ENCODE results near the gene PPP1R1B.

PPP1R1B gene

DNA sequence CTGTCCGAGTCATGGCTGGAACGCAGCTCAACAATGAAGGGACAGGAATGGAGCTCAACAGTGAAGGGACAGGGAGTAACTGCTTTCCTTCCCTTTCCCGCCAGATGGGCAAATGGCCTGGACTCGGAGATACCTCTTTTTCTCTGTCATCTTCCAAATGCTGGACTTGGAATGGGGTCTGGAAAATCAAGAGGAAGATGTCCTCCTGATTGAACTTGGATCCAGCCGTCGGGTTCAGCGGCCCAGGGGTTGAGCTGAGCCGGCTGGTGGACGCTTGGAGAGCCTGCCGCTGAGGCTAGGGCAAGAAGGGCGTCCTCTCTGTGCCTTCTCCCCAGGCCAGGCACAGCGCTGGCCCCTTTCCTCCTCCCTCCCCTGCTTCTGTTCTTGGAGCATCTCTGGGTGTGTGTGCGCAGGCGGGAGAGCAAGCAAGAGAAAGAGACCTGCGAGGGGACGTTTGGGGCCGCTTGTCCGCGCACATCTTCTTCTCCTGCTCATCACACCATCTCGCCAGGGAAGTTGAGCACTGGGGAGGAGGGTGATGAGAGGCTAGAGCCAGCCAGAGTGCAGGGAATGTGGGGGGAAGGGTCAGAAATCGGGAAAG lies 25.7 kb upstream of the PPP1R1B start:
- no peak for DNase-seq

DNA sequence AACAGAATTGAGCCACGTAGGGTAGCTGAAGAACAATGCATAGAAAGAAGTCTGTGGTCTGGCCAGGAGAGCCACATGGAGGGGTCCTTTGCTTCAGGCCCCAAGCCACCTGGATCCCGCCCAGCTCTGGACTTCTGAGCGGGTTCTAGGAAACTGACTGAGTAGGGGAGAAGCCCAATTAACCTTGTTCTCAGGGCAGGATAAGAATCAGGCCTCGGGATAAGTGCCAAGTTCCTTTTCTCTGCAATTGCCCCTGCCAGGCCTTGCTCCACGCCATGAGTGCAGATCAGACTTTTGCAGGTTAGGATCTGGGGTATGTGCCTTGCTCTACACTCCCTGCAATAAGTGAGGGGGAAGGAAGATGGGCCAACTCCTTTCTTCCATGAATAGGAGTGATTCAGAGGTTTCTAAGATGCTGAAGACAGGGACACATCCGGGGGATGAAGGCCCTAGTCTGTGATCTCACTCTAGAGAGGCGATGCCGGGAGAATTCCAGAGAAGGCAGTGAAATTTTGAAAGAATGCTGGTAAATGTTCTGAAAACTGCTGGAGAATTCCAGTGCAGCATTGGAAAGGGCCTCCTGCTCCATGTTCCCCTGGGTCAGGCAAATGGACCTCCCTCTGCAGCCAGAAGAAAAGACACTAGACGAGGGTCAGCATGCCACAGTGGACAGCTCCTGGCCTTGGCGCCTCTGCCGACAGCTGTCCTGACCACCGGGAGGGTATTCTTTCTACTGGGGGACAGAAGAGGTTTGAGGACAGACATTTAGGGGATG lies 24.8 kb upstream of the PPP1R1B start:
- DNase-seq: no peak

DNA sequence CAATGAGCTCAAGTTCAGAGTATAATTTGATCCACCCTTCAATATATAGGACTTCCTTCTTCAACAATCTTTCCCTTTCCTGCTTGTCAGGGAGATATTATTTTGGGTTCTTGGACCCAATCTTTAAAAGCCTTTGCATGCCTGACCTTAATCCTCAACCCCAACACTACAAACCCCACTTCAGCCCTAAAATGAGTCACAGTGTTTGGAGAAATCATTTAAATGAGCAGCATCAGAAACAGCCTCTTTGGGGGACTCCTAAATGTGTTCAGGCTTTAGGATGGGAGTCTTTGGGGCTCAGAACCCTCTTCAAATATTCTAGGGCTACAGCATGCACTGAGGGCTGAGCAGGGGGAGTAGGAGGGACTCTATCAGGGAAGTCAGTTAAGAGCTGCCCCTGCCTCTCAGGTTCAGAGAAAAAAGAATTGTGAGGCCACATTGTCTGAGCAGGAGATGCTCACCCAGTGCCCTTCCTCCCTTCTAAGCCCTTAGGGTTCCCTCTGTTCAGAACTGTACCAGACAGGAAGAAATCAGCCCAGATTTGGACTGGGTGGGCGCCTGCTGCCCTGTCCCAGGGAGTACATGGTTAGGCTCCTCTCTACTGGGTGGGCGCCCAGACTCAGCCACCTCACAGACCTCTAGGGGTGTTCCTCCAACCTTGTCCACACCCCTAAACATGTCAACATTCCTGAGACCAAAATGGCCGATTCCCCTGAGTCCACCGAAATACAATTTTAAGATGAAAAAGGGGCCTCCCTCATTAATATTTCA lies 24.0 kb upstream of the PPP1R1B start:
- DNase-seq: no peak

DNA sequence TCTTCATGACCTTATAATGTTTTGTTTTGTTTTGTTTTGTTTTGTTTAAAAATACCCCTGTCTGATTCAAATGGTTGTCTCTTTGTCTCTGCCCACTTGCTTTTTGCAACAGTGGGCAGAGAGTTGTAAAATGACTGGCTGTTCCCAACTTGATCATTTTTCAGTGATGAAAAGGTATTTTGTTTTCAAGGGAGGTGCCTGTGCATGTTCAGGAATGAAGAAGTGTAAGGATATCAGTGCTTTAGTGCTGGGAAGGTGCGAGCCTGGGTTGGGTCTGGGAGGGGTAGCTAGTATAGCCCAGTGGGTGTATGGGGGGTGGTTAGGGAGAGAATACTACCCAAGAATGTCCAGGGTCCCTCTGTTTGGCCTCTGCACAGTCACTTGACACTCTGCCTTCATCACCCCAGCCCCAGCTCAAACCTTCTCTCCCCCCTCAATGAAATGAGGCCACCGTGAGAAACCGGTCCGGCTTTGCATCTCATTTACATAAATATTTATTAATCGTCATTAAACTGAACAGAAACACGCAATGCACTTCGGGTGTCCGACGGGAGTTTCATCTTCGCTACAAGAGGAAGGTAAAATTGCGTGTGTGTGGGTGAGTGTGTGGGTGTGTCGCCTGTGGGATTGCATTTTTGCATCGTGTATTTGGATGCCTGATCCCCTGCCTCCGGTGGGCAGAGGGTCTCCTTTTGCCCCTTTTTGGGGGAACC lies 23.3 kb upstream of the PPP1R1B start:
- no peak for DNase-seq

DNA sequence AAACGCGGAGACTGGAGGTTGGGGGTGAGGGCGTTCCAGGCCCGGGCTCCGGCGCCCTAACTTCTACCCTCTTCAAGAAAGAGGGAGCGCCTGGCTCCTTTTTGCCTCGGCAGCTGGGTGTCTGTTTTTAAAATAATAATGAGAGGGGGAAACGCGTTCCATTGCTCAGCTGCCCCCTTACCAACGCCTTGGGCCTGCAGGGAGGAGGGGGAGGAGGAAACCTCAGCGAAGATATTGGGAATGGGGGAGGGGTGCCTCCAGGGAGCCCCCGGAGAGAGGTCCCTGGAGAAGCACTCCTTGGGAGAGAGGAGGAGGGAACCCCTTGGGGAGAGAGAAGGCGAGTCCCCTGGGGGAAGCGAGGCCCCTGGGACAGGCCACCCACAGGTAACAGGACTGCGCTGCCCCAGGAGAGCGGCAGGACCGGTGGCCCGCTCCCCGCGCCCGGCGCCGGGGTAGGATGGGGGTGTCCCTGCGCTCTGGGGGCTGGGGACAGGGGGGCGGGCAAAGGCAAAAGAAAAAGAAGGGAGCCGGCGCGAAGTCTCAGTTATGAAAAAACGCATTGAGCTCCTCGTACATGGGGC lies 21.8 kb upstream of the PPP1R1B start:
- no peak for DNase-seq

DNA sequence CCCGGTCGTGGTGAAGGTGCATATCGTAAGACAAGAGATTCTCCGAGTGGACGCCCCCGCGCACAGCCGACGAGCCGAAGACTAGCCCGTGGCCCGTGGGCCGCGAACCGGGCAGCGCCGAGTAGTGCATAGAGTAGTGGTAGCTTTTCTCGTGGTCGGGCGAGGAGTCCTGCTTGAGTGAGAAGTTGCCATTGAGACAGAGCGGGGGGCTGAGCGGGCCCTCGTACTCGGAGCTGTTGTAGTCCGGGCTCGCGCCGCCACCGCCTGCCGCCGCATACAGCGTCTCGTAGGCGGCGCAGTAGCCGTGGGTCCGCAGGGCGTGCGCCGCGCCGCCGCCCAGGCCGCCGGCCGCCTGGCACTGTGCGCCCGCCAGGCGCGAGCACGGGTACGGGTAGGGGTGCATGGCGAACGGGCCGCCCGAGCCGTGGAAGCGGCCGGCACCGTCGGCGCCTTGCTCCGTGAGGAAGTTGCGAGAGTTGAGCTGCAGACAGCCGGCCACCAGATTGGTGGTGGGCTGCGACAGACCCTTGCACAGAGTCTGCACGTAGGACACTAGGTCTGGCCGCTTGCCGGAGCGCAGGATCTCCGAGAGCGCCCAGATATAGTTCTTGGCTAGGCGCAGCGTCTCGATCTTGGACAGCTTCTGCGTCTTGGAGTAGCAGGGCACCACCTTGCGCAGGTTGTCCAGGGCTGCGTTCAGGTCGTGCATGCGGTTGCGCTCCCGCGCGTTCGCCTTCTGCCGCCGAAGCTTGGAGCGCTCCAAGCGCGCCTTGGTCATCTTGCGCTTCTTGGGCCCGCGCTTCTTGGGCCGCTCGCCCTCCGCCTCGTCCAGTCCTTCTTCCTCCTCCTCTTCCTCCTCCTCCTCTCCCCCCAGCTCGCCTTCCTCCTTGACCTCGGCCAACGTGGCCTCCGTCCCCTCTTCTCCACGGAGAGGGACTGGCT lies 21.0 kb upstream of the PPP1R1B start:
- DNase-seq: no peak

DNA sequence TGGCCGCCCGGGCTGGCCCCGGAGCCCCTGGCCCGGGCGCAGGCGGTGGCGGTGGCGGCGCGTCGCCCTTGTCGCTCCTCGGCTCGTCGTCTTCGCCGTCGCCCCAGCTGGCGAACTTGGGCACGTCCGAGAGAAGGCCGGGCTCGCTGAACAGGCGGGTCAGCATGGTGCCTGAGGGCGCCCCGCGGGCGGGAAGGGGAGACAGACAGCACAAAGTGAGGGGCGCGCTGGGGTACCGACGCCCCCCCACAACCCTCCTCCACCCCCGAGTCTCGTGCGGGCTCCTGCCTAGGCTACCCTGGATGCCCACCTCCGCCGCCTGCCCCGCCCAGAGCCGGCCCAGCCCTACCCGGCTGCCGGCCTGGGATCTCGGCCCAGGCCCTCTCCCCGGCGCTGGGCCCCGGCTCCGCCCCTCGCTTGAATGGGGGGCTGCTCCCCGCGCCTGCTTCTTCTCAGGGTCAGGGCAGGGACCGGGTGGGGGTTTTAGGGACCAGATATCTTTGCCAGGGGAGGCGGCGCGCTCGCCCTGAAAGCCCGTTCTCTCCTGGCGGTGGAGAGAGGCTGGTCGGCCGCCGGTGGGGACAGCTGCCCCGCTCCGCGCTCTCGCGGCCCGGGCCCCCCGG lies 20.2 kb upstream of the PPP1R1B start:
- DNase-seq: no peak

DNA sequence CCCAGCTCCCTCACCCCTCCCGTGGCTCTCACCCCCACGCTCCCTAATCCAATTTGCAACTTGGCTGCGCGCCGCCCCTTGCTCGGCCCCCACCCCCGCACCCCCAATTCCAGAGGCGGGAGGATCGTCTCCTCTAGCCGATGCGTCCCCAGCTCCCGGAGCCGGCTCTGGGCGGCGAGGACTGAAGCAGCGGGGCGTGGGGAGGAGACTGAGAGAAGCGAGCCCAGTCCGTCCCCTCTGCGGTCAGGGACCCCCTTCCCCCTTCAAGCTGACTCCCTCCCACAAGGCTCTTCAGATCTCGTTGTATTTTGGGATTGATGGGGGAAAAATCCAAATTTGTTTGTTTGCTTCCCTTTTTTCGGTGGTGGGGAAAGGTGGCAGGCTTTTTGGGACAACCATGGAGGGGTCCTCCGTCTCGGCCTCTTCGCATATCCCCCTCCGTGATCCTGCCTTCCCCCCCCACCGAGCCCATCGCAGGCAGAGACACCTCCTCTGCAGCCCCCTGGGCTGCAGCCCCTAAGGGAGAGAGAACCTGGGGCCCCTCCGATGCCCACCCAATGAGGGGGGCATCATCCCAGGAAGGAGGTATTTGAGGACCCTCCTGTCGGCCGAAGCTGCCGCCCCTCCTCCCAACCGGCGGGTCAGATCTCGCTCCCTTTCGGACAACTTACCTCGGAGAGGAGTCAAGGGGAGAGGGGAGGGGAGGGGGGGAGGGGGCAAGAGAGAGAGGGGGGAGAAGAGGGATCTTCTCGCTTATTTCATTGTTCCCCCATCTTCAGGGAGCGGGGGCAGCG lies 19.5 kb upstream of the PPP1R1B start:
- no peak for DNase-seq

DNA sequence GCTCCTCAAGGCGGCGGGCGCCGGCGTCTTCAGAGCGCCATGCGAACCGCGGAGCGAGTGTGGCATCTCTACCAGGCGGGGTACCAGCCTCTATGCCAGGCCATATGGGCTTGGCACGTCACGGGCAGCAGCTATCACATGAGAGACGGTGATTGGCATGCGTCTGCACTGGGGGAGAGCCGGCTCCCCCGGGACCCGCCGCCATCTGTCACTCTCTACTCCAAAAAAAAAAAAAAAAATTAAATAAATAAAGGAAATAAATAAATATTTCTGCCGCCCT lies 19.0 kb upstream of the PPP1R1B start, which contains the start of gene NEUROD2:
Gene NEUROD2, minus strand, starts transcription at position 70 of the 280 bp plus-strand sequence. CDS start 1,321 bp downstream, outside the sequence.
- no peak for DNase-seq

DNA sequence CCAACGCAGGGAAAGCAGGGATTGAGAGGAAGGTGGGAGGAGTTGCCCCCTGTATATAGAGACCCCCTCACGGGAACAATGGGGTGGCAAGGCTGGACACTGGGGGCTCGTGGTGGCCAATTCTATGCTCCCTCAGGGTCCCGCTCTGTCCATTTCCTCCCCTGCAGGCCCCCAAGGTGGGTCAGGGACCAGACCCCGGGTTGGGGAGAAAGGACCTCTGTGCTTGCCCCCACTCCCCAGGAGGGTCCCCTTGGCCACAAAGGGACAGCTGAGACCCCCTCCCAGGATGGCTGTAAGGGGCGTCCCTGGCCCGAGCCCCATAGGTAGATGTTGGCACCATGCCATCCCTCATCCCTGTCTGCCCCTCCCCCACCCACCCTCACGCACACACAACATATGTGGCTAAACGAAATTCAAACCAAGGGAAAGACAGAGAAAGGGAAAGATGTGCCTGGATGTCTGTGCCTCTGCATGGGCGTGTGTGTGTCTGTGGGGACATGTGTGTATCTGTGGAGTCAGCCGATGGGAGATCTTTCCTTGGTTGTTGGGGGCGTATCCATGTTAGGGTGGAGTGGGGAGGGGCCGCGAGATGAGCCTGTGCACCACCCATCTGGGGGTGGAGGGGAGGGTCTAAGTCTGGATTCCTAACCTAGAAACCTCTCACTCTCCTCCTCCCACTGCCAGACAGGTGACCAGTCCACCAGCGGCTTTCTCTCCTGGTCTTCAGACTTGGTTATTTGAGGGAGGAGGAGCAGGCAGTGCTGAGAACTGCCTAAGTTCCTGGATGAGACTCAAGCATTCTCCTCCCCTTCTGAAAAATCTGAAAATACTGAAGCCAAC lies 18.4 kb upstream of the PPP1R1B start:
- no peak for DNase-seq

DNA sequence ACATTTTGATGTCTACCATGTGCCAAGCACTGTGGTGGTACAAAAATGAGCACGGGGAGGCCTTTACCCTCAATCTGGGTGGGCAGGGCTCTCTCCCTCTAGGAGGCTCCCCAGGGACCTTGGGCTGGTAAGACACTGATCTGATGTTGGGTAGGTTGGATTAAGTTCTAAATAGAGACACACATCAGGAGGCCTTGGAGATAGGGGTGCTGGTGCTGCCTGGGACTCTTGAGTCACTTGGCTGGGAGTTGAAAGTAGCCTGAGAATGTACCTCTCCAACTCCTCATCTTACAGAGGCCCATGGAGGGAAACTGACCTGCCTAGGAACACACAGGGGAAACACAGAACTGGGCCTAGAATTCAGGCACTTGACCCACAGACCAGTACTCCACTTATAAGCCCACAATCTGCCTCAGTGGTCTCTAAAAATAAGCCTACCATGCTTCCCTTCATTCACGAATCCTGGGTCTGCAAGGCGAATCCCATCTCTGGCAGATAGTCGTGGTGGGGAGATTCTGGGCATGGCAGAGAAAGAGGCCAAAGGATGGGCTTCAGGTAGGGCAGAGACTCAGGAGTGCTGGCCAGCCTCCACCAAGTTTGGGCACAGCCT lies 17.2 kb upstream of the PPP1R1B start:
- DNase-seq: no peak

DNA sequence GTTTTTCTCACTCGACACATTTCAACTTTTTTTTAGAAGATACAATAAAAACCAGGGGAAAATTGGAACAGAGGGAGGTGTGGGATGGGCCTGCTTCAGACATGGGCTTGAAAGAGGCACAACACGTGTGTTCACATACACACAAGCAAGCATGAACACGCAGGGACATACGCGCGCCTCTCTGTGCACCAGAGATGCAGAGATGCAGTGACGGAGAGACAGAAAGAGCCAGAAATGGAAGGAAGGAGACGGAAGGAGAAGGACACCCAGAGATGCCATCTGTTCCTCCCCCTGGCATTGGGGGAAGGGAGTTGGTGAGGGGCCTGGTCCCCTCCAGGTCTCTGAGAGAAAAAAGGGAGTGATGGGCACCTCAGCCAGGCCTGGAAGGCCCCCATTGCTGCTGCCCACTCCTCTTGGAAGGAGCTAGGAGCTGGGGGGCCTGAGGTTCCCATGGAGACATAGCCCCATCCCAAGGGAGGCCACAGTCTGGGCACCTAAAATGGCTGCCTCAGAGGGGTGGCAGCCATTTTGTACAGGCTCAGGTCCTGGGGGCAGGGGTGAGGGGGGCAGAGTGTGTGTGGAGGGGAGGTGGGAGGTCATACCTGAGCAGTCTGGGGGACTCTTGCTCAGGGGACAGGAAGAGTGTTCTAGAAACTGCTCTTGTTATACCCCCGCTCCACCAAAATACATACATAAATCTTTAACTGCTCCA lies 15.2 kb upstream of the PPP1R1B start:
- DNase-seq: no peak

DNA sequence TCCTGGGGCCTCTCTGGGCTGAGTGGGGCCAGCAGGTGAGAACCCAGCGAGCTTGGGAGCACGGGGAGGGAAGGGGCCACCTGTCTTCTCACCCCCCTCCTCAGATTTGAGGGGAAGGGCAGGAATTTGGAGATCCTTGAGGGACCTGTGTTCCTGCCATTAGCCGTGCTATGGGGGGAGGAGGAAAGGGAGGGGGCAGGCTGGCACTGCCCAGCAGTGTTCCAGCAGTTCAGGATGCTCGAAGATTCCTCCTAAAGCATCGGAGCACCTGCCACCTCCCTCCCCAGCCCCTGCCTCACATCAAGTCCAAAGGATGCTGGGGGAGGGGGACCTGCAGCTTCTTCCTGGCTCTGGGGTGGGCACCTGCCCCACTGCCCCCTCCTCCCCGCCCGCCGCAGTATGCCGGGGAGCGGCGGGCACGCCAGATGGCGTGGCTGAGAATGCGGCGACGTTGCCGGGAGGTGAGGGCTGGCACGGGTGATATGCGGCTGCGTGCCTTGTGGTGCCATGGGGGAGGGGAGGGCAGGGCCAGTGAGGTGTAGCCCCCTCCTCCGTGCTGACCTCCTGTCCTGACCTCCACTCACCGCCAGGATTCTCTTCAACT lies 14.4 kb upstream of the PPP1R1B start:
- no peak for DNase-seq

DNA sequence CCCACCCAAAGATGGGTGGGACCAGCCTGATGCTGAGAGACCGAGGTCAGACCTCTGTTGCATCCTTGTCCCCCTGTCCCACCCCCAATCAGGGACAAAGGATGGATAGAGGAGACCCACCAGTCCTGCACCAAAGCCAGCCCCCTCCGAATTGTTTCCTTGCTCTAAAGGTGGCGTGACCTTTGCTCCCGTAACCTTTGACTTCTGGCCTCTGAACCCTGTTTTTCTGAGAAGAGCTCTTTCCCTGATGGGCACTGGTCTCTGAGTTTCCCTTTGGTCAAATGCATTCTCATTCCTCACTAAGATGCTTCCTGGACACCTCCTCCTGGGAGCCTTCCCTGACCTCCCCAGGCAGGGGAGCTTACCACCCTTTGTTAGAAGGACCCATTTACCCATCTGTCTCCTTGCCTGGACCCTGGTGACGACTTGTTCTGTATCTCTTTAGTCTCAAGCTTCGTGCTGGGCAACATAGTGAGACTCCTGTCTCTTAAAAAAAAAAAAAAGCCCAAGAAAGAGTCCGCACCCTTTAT lies 13.8 kb upstream of the PPP1R1B start:
- no peak for DNase-seq

DNA sequence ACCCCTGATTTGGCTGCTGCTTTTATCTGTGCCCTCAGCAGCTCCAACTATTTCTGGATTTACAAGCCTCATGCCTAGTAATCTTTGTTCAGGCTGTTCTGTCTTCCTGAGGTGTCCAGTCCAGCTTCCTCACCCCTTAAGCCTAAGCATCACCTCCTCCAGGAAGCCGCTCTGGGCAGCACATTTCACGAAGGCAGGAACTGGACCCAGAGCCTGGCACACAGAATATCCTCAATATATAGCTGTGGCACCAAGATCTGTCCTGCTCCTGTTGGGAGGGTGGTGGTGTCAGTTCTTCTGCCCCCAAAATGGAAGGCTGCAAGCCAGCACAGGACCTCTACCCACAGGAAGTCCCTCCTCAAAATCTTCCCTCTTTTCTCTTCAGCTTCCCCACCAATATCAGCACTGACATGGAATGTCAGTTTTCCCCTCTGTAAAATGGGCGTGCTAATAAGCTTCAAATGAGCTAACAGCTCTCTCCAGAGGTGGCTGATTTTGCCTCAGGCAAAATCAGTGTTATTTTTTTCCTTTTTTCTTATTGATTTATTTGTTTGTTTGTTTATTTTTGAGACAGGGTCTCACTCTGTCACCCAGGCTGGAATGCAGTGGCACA lies 12.1 kb upstream of the PPP1R1B start:
- DNase-seq: no peak

DNA sequence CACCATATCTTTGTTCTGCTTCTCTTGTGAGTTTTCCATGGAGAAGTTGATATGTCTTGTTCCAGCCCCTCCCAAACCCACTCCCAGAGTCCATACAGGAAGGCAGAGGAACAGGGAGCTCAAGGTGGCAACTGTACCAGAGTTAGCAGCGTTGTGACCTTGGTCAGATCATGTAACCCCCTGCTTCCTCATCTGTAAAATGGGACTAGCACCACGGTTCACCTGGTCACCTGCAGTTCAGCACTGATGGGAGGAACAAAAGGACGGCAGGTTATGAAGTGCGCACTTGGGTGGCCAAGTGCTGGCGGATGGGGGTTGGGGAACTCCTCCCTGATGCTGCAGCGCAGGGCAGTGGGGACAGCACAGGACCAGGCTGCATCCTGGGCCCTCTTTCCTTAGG lies 11.3 kb upstream of the PPP1R1B start:
- no peak for DNase-seq

DNA sequence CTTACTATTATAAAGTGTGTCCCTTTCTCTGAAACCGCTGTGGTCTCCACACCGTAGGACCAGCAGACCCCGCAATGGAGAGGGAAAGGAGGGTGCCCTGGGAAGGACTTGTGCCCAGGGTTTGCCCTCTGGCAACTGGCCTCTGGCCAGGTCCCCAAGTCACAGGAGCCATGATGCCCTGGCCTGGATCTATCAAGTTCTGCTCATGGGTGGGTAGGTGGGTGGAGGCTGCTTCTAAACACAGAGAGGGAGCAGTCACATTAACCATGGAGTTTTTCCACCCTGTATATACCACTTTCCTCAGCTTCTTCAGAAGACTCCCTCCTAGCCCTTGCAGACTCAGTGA lies 9.7 kb upstream of the PPP1R1B start:
- no peak for DNase-seq

Data from CD4-positive, alpha-beta T cell treated with Interferon gamma for 1 hour (primary cell).